NCI-H460 (cell line): ENCODE data around the gene BATF3. TPM values are rescaled to one million over a fixed set of nuclear protein-coding genes. Genes with fewer than 3 reads are reported as not detected.
A peak's percentile ranks its signal among the peaks of the same experiment; 100 is the strongest.

Source experiments
- DNase-seq: peaks from one replicate; pipeline ENCODE4 v3.0.0-alpha.2; 2016; ENCODE audit warnings: low read depth; ENCODE audit errors: extremely low read depth
- total RNA-seq: library from RNA; depleted of rRNA; stranded (reverse); fragments of >200 nt; shearing (Covaris generic); gene quantifications from 2 replicates; pipeline ENCODE4 v1.2.3, GENCODE V29; 2014

Gene BATF3
- total RNA-seq, 1 experiment from 2014 or later = 5.3 TPM

GRCh38 chr1:212686069-212686468, 13.6 kb downstream of the BATF3 start:
- no peak for DNase-seq

GRCh38 chr1:212685429-212685828, 14.2 kb downstream of the BATF3 start:
- DNase-seq = no peak

- no peak for DNase-seq
Observed at GRCh38 chr1:212684521-212685090, 15.0 kb downstream of the BATF3 start.

GRCh38 chr1:212684076-212684475, 15.6 kb downstream of the BATF3 start:
- DNase-seq = no peak

- no peak for DNase-seq
Observed at GRCh38 chr1:212683357-212683722, 16.3 kb downstream of the BATF3 start.

- DNase-seq = no peak
Observed at GRCh38 chr1:212680680-212681389, 18.8 kb downstream of the BATF3 start.

- no peak for DNase-seq
Observed at GRCh38 chr1:212678456-212679410, 20.9 kb downstream of the BATF3 start.

- DNase-seq = no peak
Observed at GRCh38 chr1:212677573-212677972, 22.1 kb downstream of the BATF3 start.

- DNase-seq = no peak
Observed at GRCh38 chr1:212677136-212677535, 22.5 kb downstream of the BATF3 start.

- no peak for DNase-seq
Observed at GRCh38 chr1:212675675-212676074, 24.0 kb downstream of the BATF3 start.

GRCh38 chr1:212674872-212675271, 24.8 kb downstream of the BATF3 start:
- DNase-seq = no peak

- no peak for DNase-seq
Observed at GRCh38 chr1:212671342-212672031, 28.2 kb downstream of the BATF3 start.

- DNase-seq = no peak
Observed at GRCh38 chr1:212670882-212671281, 28.8 kb downstream of the BATF3 start.

- no peak for DNase-seq
Observed at GRCh38 chr1:212670301-212670700, 29.3 kb downstream of the BATF3 start.

GRCh38 chr1:212669600-212669999, 30.0 kb downstream of the BATF3 start:
- no peak for DNase-seq

- DNase-seq = peak; percentile 20
Observed at GRCh38 chr1:212669102-212669501, 30.5 kb downstream of the BATF3 start.

- DNase-seq = no peak
Observed at GRCh38 chr1:212668477-212668876, 31.2 kb downstream of the BATF3 start.

GRCh38 chr1:212667223-212668139, 32.2 kb downstream of the BATF3 start:
- DNase-seq = no peak

- no peak for DNase-seq
Observed at GRCh38 chr1:212666116-212666775, 33.4 kb downstream of the BATF3 start.
